NCI-H187 treated with DMSO at 0.1 percent for 48 hours (cell line): ENCODE measurements around the gene TMEM140.
A peak's percentile ranks its signal among the peaks of the same experiment; 100 is the strongest.
"Not testable (repeated sequence)": the region's sequence is repeated elsewhere in the genome, so short reads cannot be mapped to it uniquely, and the experiment has no call there.

Source experiments
- DNase-seq: peaks from one replicate; lab custom pipeline; 2025; lab: John Stamatoyannopoulos, UW

TMEM140 gene

GRCh38 chr7:135158874-135159273 lies 11.0 kb downstream of the TMEM140 start:
- no peak for DNase-seq

- DNase-seq, result no peak
These were observed 11.7 kb downstream of the TMEM140 start for GRCh38 chr7:135159359-135160085.

- no peak for DNase-seq
These were observed 12.4 kb downstream of the TMEM140 start for GRCh38 chr7:135160098-135160857.

- DNase-seq, result no peak
These were observed 13.2 kb downstream of the TMEM140 start for GRCh38 chr7:135160858-135161653.

- no peak for DNase-seq
These were observed 13.8 kb downstream of the TMEM140 start for GRCh38 chr7:135161669-135162068.

GRCh38 chr7:135162382-135163001 lies 14.6 kb downstream of the TMEM140 start:
- DNase-seq, result no peak

- no peak for DNase-seq
These were observed 16.6 kb downstream of the TMEM140 start for GRCh38 chr7:135164357-135165061.

GRCh38 chr7:135165862-135166261 lies 18.0 kb downstream of the TMEM140 start:
- DNase-seq, result no peak

GRCh38 chr7:135166338-135166990 lies 18.6 kb downstream of the TMEM140 start:
- no peak for DNase-seq

GRCh38 chr7:135167365-135167917 lies 19.6 kb downstream of the TMEM140 start:
- DNase-seq, result no peak

GRCh38 chr7:135168001-135168400 lies 20.1 kb downstream of the TMEM140 start:
- DNase-seq, result no peak

- DNase-seq, result no peak
These were observed 20.7 kb downstream of the TMEM140 start for GRCh38 chr7:135168489-135169140.

GRCh38 chr7:135169141-135169963 lies 21.5 kb downstream of the TMEM140 start:
- DNase-seq, result no peak

- no peak for DNase-seq
These were observed 22.0 kb downstream of the TMEM140 start for GRCh38 chr7:135169964-135170273.

GRCh38 chr7:135170274-135170997 lies 22.6 kb downstream of the TMEM140 start, which contains the start of gene CYREN:
TSS of gene CYREN (minus strand) at chr7:135170707. CDS start at chr7:135168922, 1,785 bp downstream.
- DNase-seq, result peak; percentile 50

- not testable (repeated sequence) for DNase-seq
These were observed 23.2 kb downstream of the TMEM140 start for GRCh38 chr7:135170998-135171481.

GRCh38 chr7:135171581-135172291 lies 23.9 kb downstream of the TMEM140 start:
- DNase-seq, result not testable (repeated sequence)

- not testable (repeated sequence) for DNase-seq
These were observed 26.0 kb downstream of the TMEM140 start for GRCh38 chr7:135173916-135174315.
